ENCODE results near the gene FCHSD2.

DNA sequence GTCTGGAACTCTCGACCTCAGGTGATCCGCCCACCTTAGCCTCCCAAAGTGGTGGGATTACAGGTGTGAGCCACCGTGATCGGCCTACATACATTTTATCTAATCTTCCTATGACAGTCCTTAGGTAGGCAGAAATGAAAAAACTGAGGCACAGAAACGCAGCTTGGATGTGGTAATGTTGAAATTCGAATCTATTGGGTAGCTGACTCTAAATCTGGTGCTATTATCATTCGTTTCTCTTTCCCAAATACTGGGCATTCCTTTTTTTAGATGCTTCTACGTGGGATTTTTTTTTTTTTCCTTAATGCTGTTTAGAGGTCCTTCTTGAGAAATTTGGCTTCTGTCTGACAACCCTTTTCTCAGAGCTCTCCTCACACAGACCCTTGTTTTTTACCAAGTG, 41.5 kb downstream of the FCHSD2 start:
- TF ChIP-seq POLR2AphosphoS5 (IDR thresholded peaks at IDR 0.05; ENCODE audit: low read depth, low read length) (no peak), POLR2A (IDR thresholded peaks at IDR 0.05; ENCODE audit: low read depth, low read length) (no peak), TAF1 (IDR thresholded peaks at IDR 0.05; ENCODE audit: borderline replicate concordance, low read depth, low read length) (no peak)

Measured in GM12892 (cell line).